RWPE1 (cell line): ENCODE results near the gene MYO16.

ENCODE experiments used
- CTCF ChIA-PET: fragments of 350-600 bp; sonication (Branson Sonifier 250); formaldehyde crosslinking; extraction: SDS; loops from one replicate; lab custom pipeline; 2021; lab: Yijun Ruan, JAX
- POLR2A ChIA-PET: fragments of 400-600 bp; formaldehyde crosslinking; extraction: SDS; loops from one replicate; lab custom pipeline; 2020; ENCODE audit warnings: antibody characterized with exemption; ENCODE audit not compliant: low non-redundant PET; lab: Yijun Ruan, JAX
- DNase-seq: peaks from one replicate; pipeline ENCODE4 v3.0.0; 2012; ENCODE audit warnings: low spot score
- H3K27ac ChIP-seq: fragments of 450-650 bp; 2 replicates; pipeline ENCODE4 v1.5.1; 2017
- CTCF ChIP-seq: fragments of 450-650 bp; conservative IDR thresholded peaks from 2 replicates; pipeline ENCODE4 v1.5.1; 2017; ENCODE audit warnings: low read depth, mild to moderate bottlenecking

Gene MYO16

GRCh38 chr13:108974686-108975085, 345.3 kb downstream of the MYO16 start:
- ChIA-PET CTCF (interaction anchor here (0.6 kb wide), 1 partner anchor 909 kb away, joined by 3 read pairs; no protein-coding TSS in a partner anchor), POLR2A (no interaction called here)
- H3K27ac ChIP-seq: no peak overlapping the region
- TF ChIP-seq CTCF: no peak
- DNase-seq: no peak

- TF ChIP-seq CTCF: no peak
- DNase-seq: no peak
- ChIA-PET CTCF (interaction anchor here (0.6 to 0.7 kb wide), 2 partner anchors 567 to 688 kb away, joined by 3 to 5 read pairs; no protein-coding TSS in a partner anchor), POLR2A (no interaction called here)
- no peak overlapping the region for H3K27ac ChIP-seq
Observed at GRCh38 chr13:108980237-108980636, 350.8 kb downstream of the MYO16 start.

- DNase-seq: no peak
- TF ChIP-seq CTCF: no peak
- POLR2A ChIA-PET: no interaction called here
- CTCF ChIA-PET: no interaction called here
- H3K27ac ChIP-seq: no peak overlapping the region
Observed at GRCh38 chr13:108981407-108981806, 352.0 kb downstream of the MYO16 start.

- ChIA-PET CTCF (no interaction called here), POLR2A (no interaction called here)
- no peak for TF ChIP-seq CTCF
- no peak for DNase-seq
- no peak overlapping the region for H3K27ac ChIP-seq
Observed at GRCh38 chr13:108983273-108983672, 353.9 kb downstream of the MYO16 start.

- ChIA-PET CTCF (no interaction called here), POLR2A (no interaction called here)
- no peak for TF ChIP-seq CTCF
- no peak for DNase-seq
- H3K27ac ChIP-seq: no peak overlapping the region
Observed at GRCh38 chr13:108984251-108984920, 355.0 kb downstream of the MYO16 start.

- TF ChIP-seq CTCF: no peak
- no peak for DNase-seq
Observed at GRCh38 chr13:108985166-108985565, 355.8 kb downstream of the MYO16 start.

More at GRCh38 chr13:108985166-108985565, 355.8 kb downstream of the MYO16 start:
- CTCF ChIA-PET: interaction anchor here (0.7 kb wide), 1 partner anchor 799 kb away, joined by 3 read pairs; no protein-coding TSS in a partner anchor
- POLR2A ChIA-PET: no interaction called here
- H3K27ac ChIP-seq: no peak overlapping the region
